Spleen (tissue), 11 donors: ENCODE measurements around the gene PCDHGA10. TPM values are rescaled to one million over a fixed set of nuclear protein-coding genes. Genes with fewer than 3 reads are reported as not detected.
"Not testable (repeated sequence)": the region's sequence is repeated elsewhere in the genome, so short reads cannot be mapped to it uniquely, and the experiment has no call there.

Experiments
- DNase-seq: peaks from one replicate; pipeline ENCODE4 v3.0.0-alpha.2; 2020
- H3K27ac ChIP-seq, 8 donors: fragments of 200-600 bp; sonication (generic) in 7 of 8; 1 replicate in 4 of 8; 2 replicates in 4 of 8; pipeline versions ENCODE4 v1.5.0 to v1.8.0; 2016 to 2021; ENCODE audit warnings: inconsistent platforms in 4 of 8, mild to moderate bottlenecking in 4 of 8, moderate library complexity in 1 of 8
- H3K27me3 ChIP-seq, 7 donors: fragments of 200-600 bp; sonication (generic) in 6 of 7; replicated peaks in 1 of 7; 1 replicate in 4 of 7; 2 replicates in 3 of 7; pipeline versions ENCODE4 v1.5.0 to v1.8.0; 2016 to 2021; ENCODE audit warnings: inconsistent platforms in 3 of 7, mild to moderate bottlenecking in 1 of 7
- H3K36me3 ChIP-seq, 6 donors: fragments of 200-600 bp; sonication (generic) in 5 of 6; 1 replicate in 4 of 6; 2 replicates in 2 of 6; pipeline versions ENCODE4 v1.5.0 to v1.8.0; 2016 to 2021; ENCODE audit warnings: inconsistent platforms in 2 of 6
- H3K4me1 ChIP-seq, 6 donors: fragments of 200-600 bp; sonication (generic) in 5 of 6; 1 replicate in 3 of 6; 2 replicates in 3 of 6; pipeline versions ENCODE4 v1.5.0 to v1.8.0; 2016 to 2021; ENCODE audit warnings: inconsistent platforms in 3 of 6
- H3K4me3 ChIP-seq, 8 donors: fragments of 200-600 bp; sonication (generic) in 7 of 8; 1 replicate in 4 of 8; 2 replicates in 4 of 8; pipeline versions ENCODE4 v1.5.0 to v1.8.0; 2016 to 2021; ENCODE audit warnings: inconsistent platforms in 4 of 8, mild to moderate bottlenecking in 4 of 8, moderate library complexity in 2 of 8
- H3K9me3 ChIP-seq, 8 donors: fragments of 200-600 bp; sonication (generic) in 7 of 8; 1 replicate in 4 of 8; 2 replicates in 4 of 8; pipeline versions ENCODE4 v1.5.0 to v1.8.0; 2016 to 2021; ENCODE audit warnings: inconsistent platforms in 4 of 8
- POLR2A ChIP-seq, 3 donors: fragments of 450-650 bp; IDR thresholded peaks; one replicate each; pipeline ENCODE4 v1.5.1; 2017; ENCODE audit warnings: antibody characterized with exemption in 3 of 3, mild to moderate bottlenecking in 1 of 3
- POLR2AphosphoS5 ChIP-seq, 3 donors: sonication (generic); formaldehyde crosslinking; IDR thresholded peaks; one replicate each; pipeline ENCODE4 v1.5.1; 2017; ENCODE audit warnings: antibody characterized with exemption in 3 of 3
- WGBS, 5 donors: extraction: QIAGEN DNeasy Blood & Tissue Kit in 3 of 5; methylation state at CpG; one replicate each; pipeline versions ENCODE4 v1.1.5 to v1.1.7; 2013 to 2018; 5-methylcytosine and 5-hydroxymethylcytosine counted together
- intact Hi-C: fragments of 100-400 bp; cut with DNase I; formaldehyde crosslinking; loops from one replicate; pipeline ENCODE4 v1.15.0; 2023; ENCODE audit warnings: low total_unique reads
- polyA plus RNA-seq, 3 donors: library from polyadenylated mRNA; stranded (reverse); fragments of 200-250 nt; gene quantifications; one replicate each; pipeline ENCODE4 v1.2.1, GENCODE V29; 2013
- total RNA-seq, 7 donors: library from RNA; depleted of rRNA in 3 of 7; stranded (reverse); fragments of >200 nt in 3 of 7; fragmentation: NEBNext Ultra II Directional in 4 of 7; extraction: Animal tissue kit (Norgen Biotek cat#: 25700) in 4 of 7; gene quantifications; one replicate each; pipeline versions ENCODE4 v1.1.0 to v1.2.1, GENCODE V29; 2016 to 2021
- TF ChIP-seq, protein P1 (sequence below), 11 experiments: fragments of 200-600 bp in 7 of 11; fragments of 450-650 bp in 4 of 11; sonication (generic) in 4 of 11; IDR thresholded peaks in 8 of 11; conservative IDR thresholded peaks in 3 of 11; 1 replicate in 7 of 11; 2 replicates in 4 of 11; pipeline versions ENCODE4 v1.4.0 to v1.8.0; 2016 to 2021; ENCODE audit warnings: antibody characterized with exemption in 11 of 11, inconsistent platforms in 4 of 11, mild to moderate bottlenecking in 1 of 11
- donor health status: healthy with polysubstance abuse.
- donor health status: DM: no; HTN: no; CAD: no; lungs with moderate emphysema.
- donor health status: DM: no; HTN: no; CAD: no.
- donor health status: Bipolar disorder and iron deficiency.
- donor health status: healthy.
- donor health status: DM: no; HTN: no; CAD: no.
- donor health status: DM: yes; HTN: yes; CAD: no.

The PCDHGA10 gene
- total and polyA plus RNA-seq, 10 donors: 0.15 to 6.9 (median 4.3) TPM

DNA sequence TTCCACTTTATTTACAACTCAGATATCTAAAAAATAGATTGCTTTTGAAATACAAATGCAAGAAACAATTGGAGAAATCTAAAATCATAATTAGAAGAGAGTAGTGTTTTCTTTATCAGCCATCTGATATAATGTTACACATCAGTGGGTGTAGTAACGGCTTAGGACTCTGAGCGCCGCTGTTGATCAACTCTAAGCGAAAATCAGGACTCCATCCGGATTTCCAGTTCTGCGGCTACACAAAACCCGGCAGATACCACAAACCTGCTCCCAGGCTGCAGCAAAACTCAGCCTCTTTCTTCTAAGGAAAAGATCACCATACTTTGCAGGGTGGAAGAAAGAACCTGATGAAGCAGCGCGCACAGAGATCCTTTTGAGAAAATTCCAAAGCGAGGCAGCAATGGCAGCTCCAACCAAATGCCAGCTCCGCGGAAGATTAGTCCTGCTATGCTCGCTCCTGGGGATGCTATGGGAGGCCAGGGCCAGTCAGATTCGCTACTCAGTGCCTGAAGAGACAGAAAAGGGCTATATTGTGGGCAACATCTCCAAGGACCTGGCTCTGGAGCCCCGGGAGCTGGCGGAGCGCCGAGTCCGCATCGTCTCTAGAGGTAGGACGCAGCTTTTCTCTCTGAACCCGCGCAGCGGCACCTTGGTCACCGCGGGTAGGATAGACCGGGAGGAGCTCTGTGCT is 10.1 kb upstream of the PCDHGA10 start, which contains the start of gene PCDHGA9:
TSS of gene PCDHGA9 (plus strand) at position 226 of the 691 bp plus-strand sequence. CDS start at position 401, 175 bp downstream.
- H3K36me3 ChIP-seq: peaks cover 0 to 7% (median 0%) of the 10 kb centered on the region in 6 donors
- no peak within 1 kb of the TSS for H3K27ac ChIP-seq
- H3K4me1 ChIP-seq: no peaks in the 10 kb centered on the region
- no peak for TF ChIP-seq POLR2A (IDR thresholded peaks at IDR 0.05)
- TF ChIP-seq, protein P1, sequence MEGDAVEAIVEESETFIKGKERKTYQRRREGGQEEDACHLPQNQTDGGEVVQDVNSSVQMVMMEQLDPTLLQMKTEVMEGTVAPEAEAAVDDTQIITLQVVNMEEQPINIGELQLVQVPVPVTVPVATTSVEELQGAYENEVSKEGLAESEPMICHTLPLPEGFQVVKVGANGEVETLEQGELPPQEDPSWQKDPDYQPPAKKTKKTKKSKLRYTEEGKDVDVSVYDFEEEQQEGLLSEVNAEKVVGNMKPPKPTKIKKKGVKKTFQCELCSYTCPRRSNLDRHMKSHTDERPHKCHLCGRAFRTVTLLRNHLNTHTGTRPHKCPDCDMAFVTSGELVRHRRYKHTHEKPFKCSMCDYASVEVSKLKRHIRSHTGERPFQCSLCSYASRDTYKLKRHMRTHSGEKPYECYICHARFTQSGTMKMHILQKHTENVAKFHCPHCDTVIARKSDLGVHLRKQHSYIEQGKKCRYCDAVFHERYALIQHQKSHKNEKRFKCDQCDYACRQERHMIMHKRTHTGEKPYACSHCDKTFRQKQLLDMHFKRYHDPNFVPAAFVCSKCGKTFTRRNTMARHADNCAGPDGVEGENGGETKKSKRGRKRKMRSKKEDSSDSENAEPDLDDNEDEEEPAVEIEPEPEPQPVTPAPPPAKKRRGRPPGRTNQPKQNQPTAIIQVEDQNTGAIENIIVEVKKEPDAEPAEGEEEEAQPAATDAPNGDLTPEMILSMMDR (IDR thresholded peaks at IDR 0.05 in 8 of 11, conservative IDR thresholded peaks at IDR 0.05 in 3 of 11): peak in 4 of 11 experiments; percentile 8 to 19 (median 16)
- peaks cover 7 to 97% (median 89%) of the 10 kb centered on the region in 8 donors for H3K9me3 ChIP-seq
- peak; percentile 59 for DNase-seq
- peaks cover 0 to 94% (median 19%) of the 10 kb centered on the region in 7 donors for H3K27me3 ChIP-seq
- WGBS, 5 donors: 12 to 30% (median 20%) methylated on average over 23 to 27 of the region's 27 CpGs
- peak within 1 kb of the TSS in 4 of 8 donors; percentile 5 to 61 (median 23) for H3K4me3 ChIP-seq
- intact Hi-C loops: no loop called here

DNA sequence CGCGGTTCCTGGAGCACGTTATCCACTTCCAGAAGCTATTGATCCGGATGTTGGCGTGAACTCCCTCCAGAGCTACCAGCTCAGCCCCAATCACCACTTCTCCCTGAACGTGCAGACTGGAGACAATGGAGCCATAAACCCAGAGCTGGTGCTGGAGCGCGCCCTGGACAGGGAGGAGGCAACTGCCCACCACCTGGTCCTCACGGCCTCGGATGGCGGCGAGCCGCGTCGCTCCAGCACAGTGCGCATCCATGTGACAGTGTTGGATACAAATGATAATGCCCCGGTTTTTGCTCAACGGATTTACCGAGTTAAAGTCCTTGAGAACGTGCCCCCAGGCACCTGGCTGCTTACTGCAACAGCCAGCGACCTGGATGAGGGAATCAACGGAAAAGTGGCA is 9.4 kb upstream of the PCDHGA10 start:
- intact Hi-C loops: no loop called here
- DNase-seq: no peak
- H3K27me3 ChIP-seq: peaks cover 0 to 97% (median 25%) of the 10 kb centered on the region in 7 donors
- peaks cover 0 to 7% (median 0%) of the 10 kb centered on the region in 6 donors for H3K36me3 ChIP-seq
- peaks cover 7 to 100% (median 92%) of the 10 kb centered on the region in 8 donors for H3K9me3 ChIP-seq
- no peak overlapping the region for H3K27ac ChIP-seq
- H3K4me1 ChIP-seq: no peaks in the 10 kb centered on the region
- TF ChIP-seq POLR2AphosphoS5 (IDR thresholded peaks at IDR 0.05): no peak
- no peak for TF ChIP-seq POLR2A (IDR thresholded peaks at IDR 0.05)
- TF ChIP-seq, protein P1 (IDR thresholded peaks at IDR 0.05 in 8 of 11, conservative IDR thresholded peaks at IDR 0.05 in 3 of 11): no peak
- 28 to 41% (median 34%) methylated on average over 20 to 22 of the region's 22 CpGs for WGBS, 5 donors
- peak overlapping the region in 1 of 8 donors; percentile 61 for H3K4me3 ChIP-seq

DNA sequence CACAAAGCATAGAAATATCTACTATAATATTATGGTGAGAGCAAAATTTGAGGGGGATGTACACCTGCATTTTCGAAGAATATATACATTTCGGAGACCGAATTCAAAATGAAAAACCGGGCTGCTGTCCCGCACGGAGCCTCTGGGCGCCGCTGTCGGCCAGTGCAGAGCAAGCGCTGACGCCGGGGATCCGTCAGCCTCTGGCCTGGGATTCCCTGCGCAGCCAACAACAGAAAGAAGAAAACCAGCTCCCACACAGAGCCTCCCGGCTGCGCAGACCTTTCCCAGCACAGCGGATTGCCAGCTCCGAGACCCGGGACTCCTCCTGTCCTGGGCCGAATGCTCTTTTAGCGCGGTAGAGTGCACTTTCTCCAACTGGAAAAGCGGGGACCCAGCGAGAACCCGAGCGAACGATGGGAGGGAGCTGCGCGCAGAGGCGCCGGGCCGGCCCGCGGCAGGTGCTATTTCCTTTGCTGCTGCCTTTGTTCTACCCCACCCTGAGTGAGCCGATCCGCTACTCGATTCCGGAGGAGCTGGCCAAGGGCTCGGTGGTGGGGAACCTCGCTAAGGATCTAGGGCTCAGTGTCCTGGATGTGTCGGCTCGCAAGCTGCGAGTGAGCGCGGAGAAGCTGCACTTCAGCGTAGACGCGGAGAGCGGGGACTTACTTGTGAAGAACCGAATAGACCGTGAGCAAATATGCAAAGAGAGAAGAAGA is 4.8 kb upstream of the PCDHGA10 start, which contains the start of gene PCDHGB6:
TSS of gene PCDHGB6 (plus strand) at position 232 of the 716 bp plus-strand sequence. CDS start at position 414, 182 bp downstream.
- Histone ChIP-seq H3K27me3 (peaks cover 0 to 99% (median 31%) of the 10 kb centered on the region in 7 donors), H3K4me3 (peak within 1 kb of the TSS in 5 of 8 donors; percentile 16 to 61 (median 19)), H3K9me3 (peaks cover 4 to 99% (median 93%) of the 10 kb centered on the region in 8 donors)
- intact Hi-C loops, H3K4me1 ChIP-seq, H3K27ac ChIP-seq, H3K36me3 ChIP-seq: not testable (repeated sequence)
- 11 to 20% (median 16%) methylated on average over 35 to 51 of the region's 51 CpGs for WGBS, 5 donors
- TF ChIP-seq, protein P1 (IDR thresholded peaks at IDR 0.05 in 8 of 11, conservative IDR thresholded peaks at IDR 0.05 in 3 of 11): peak in 9 of 11 experiments; percentile 6 to 49 (median 42)
- DNase-seq: peak; percentile 84
